Panc1 (cell line): ENCODE data around the gene DNER. TPM values are rescaled to one million over a fixed set of nuclear protein-coding genes. Genes with fewer than 3 reads are reported as not detected.

Source experiments
- ATAC-seq: fragments of 200-7000 bp; cut with Tn5 transposase; 2 replicates; pipeline ENCODE4 v1.9.1; 2020; ENCODE audit warnings: mild to moderate bottlenecking, moderate library complexity
- BruUV-seq: library from RNA; stranded (reverse); fragments of 400-500 nt; replicated peaks from 2 replicates; lab custom pipeline; 2021; lab: Mats Ljungman, UMichigan
- CTCF ChIA-PET: fragments of 300-600 bp; sonication (Branson Sonifier 250); formaldehyde crosslinking; loops from one replicate; lab custom pipeline; 2022; ENCODE audit warnings: antibody characterized with exemption; lab: Charles Lee
- POLR2A ChIA-PET: fragments of 300-600 bp; sonication (Branson Sonifier 250); formaldehyde crosslinking; loops from one replicate; lab custom pipeline; 2022; ENCODE audit warnings: antibody characterized with exemption; lab: Charles Lee
- DNase-seq: peaks from one replicate; pipeline ENCODE4 v3.0.0-alpha.2; 2010; ENCODE audit warnings: low read depth, low spot score
- H3K27ac ChIP-seq: 2 replicates; pipeline ENCODE4 v1.5.1; 2011; ENCODE audit warnings: mild to moderate bottlenecking, low read length, inconsistent platforms
- H3K27me3 ChIP-seq: fragments of 200-500 bp; sonication (Bioruptor generic); 2 replicates; pipeline ENCODE4 v1.6.0; 2014; ENCODE audit warnings: low read length, inconsistent platforms; ENCODE audit not compliant: control insufficient read depth, insufficient read depth
- H3K36me3 ChIP-seq: fragments of 200-500 bp; sonication (Bioruptor generic); 2 replicates; pipeline ENCODE4 v1.5.1; 2014; ENCODE audit warnings: inconsistent platforms, mild to moderate bottlenecking, low read length, moderate library complexity; ENCODE audit not compliant: control insufficient read depth, insufficient read depth
- H3K4me1 ChIP-seq: 2 replicates; pipeline ENCODE4 v1.5.1; 2011; ENCODE audit warnings: inconsistent platforms, mild to moderate bottlenecking, low read length, moderate library complexity; ENCODE audit not compliant: control insufficient read depth, insufficient read depth
- H3K4me3 ChIP-seq, 2 experiments: 2 replicates each; pipeline ENCODE4 v1.5.1; 2011 to 2012; ENCODE audit warnings: low read depth in 2 of 2, low read length in 2 of 2, mild to moderate bottlenecking in 2 of 2, inconsistent platforms in 1 of 2, moderate library complexity in 1 of 2
- H3K9me3 ChIP-seq: fragments of 200-500 bp; sonication (Bioruptor generic); 2 replicates; pipeline ENCODE4 v1.5.1; 2014; ENCODE audit warnings: low read depth, mild to moderate bottlenecking, inconsistent platforms, low read length, moderate library complexity; ENCODE audit not compliant: control insufficient read depth, insufficient read depth
- CTCF ChIP-seq: fragments of 450-650 bp; IDR thresholded peaks from 2 replicates; pipeline ENCODE4 v1.5.1; 2017; ENCODE audit warnings: mild to moderate bottlenecking
- POLR2AphosphoS5 ChIP-seq: IDR thresholded peaks from 2 replicates; pipeline ENCODE4 v1.6.1; 2012; ENCODE audit warnings: mild to moderate bottlenecking, low read depth, low read length, moderate library complexity
- REST ChIP-seq, 2 experiments: IDR thresholded peaks; 2 replicates each; pipeline ENCODE4 v1.6.1; 2011 to 2012; ENCODE audit warnings: low read depth in 2 of 2, control low read depth in 1 of 2, low read length in 1 of 2, mild to moderate bottlenecking in 1 of 2, moderate library complexity in 1 of 2; ENCODE audit not compliant: insufficient read depth in 1 of 2
- SIN3A ChIP-seq: IDR thresholded peaks from 2 replicates; pipeline ENCODE4 v1.6.1; 2012; ENCODE audit warnings: low read depth, mild to moderate bottlenecking, low read length, moderate library complexity, borderline replicate concordance; ENCODE audit not compliant: insufficient read depth
- TCF7L2 ChIP-seq: IDR thresholded peaks from 2 replicates; pipeline ENCODE4 v1.6.1; 2011; ENCODE audit warnings: mild to moderate bottlenecking, low read depth, low read length, inconsistent platforms
- in situ Hi-C: cut with HindIII; loops from 2 replicates; pipeline ENCODE4 v1.10.0; 2016; ENCODE audit warnings: low sequenced_read_pairs, low pct_unique_long_range_greater_than_20kb
- intact Hi-C: fragments of 100-400 bp; cut with micrococcal nuclease; formaldehyde crosslinking; loops from one replicate; pipeline ENCODE4 v1.10.0; 2022; ENCODE audit not compliant: unreplicated experiment
- total RNA-seq: library from RNA; stranded (reverse); gene quantifications from one replicate; pipeline ENCODE4 v1.2.1, GENCODE V29; 2021; ENCODE audit not compliant: unreplicated experiment

DNER gene
- total RNA-seq, 1 experiment from 2014 or later, result 0.31 TPM

GRCh38 chr2:229453230-229453629 lies 261.1 kb downstream of the DNER start:
- Histone ChIP-seq H3K4me1 (no peaks in the 10 kb centered on the region), H3K27me3 (no peaks in the 10 kb centered on the region), H3K27ac (no peak overlapping the region), H3K36me3 (no peaks in the 10 kb centered on the region), H3K4me3 (no peak overlapping the region), H3K9me3 (no peaks in the 10 kb centered on the region)
- intact Hi-C loops (no loop called here), in situ Hi-C loops (no loop called here)
- ChIA-PET POLR2A (no interaction called here), CTCF (no interaction called here)
- BruUV-seq, result no TSS peak
- ATAC-seq (no peak), DNase-seq (no peak)
- TF ChIP-seq POLR2AphosphoS5 (no peak), SIN3A (no peak), TCF7L2 (no peak), REST (IDR thresholded peaks at IDR 0.05; ENCODE audit: insufficient read depth in 1 of 2, low read depth in 2 of 2, low read length in 1 of 2) (no peak), CTCF (no peak)

- BruUV-seq, result no TSS peak
- TF ChIP-seq CTCF (no peak), TCF7L2 (no peak)
- no peak overlapping the region for H3K4me3 ChIP-seq
- H3K36me3 ChIP-seq, result no peaks in the 10 kb centered on the region
- in situ Hi-C loops, result no loop called here
- no peaks in the 10 kb centered on the region for H3K4me1 ChIP-seq
- POLR2A ChIA-PET, result no interaction called here
- H3K9me3 ChIP-seq, result no peaks in the 10 kb centered on the region
- DNase-seq (no peak), ATAC-seq (no peak)
- H3K27ac ChIP-seq, result no peak overlapping the region
- CTCF ChIA-PET, result no interaction called here
- intact Hi-C loops, result no loop called here
- no peaks in the 10 kb centered on the region for H3K27me3 ChIP-seq
Measured at GRCh38 chr2:229451852-229452251, 262.5 kb downstream of the DNER start.
